Rectal smooth muscle tissue (tissue), 1 donor: ENCODE results near the gene ZNF284.

Experiments used
- H3K27ac ChIP-seq: one replicate; pipeline ENCODE4 v1.7.0; 2013; ENCODE audit warnings: low read depth, low read length, inconsistent platforms
- H3K27me3 ChIP-seq: one replicate; pipeline ENCODE4 v1.7.0; 2013; ENCODE audit warnings: low read length; ENCODE audit not compliant: control insufficient read depth, insufficient read depth
- H3K36me3 ChIP-seq: one replicate; pipeline ENCODE4 v1.7.0; 2013; ENCODE audit warnings: low read length; ENCODE audit not compliant: control insufficient read depth, insufficient read depth
- H3K4me1 ChIP-seq: one replicate; pipeline ENCODE4 v1.7.0; 2013; ENCODE audit warnings: low read length; ENCODE audit not compliant: control insufficient read depth, insufficient read depth
- H3K4me3 ChIP-seq: one replicate; pipeline ENCODE4 v1.7.0; 2013; ENCODE audit warnings: low read length
- H3K9ac ChIP-seq: one replicate; pipeline ENCODE4 v1.7.0; 2013; ENCODE audit warnings: low read length

ZNF284 gene

DNA sequence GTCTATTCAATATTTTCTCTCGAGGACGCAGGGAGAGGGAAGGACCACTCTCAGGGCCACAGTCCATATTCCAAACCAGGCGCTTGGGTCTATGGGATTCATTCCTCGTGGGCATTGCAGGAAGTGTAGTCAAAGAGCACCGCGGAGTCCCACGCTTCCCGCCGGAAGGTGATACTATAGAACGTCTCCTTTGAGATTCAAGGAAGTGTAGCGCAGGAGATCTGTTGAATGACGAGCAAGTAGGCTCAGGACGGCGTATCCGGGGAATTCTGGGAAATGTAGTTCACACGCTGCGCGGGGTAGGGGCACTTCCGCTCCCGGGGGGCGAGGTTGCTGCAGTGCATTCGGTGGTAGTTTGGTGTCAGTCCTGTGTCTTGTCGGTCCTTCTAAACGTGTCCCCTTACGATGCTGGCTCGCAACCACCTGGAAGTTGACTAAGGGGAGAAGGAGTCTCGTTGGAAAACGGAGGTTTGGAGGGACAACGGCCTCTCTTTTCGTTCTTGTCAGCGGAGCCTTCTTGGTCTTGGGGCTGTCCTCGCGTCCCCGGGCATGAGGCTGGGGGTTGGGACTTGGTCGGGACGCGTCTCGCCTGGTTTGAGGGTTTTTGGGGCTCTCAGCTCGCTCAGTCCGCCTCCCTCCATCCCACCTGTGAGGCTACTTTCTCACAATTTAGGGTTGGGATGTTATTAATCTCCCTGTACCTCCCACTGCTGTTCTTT is at the start of gene ZNF284:
TSS of gene ZNF284 (plus strand) at position 336 of the 719 bp plus-strand sequence. CDS start 4,231 bp downstream, outside the sequence.
- Histone ChIP-seq H3K4me3 (peak within 1 kb of the TSS; percentile 92), H3K4me1 (peaks cover 3% of the 10 kb centered on the region), H3K27ac (no peak within 1 kb of the TSS), H3K36me3 (peaks cover 5% of the 10 kb centered on the region), H3K27me3 (no peaks in the 10 kb centered on the region), H3K9ac (peak within 1 kb of the TSS; percentile 36)

GRCh38 chr19:44024900-44025216 is 47.1 kb upstream of the ZNF284 start:
- Histone ChIP-seq H3K27ac (peak overlapping the region; percentile 28), H3K27me3 (no peaks in the 10 kb centered on the region), H3K36me3 (peaks cover 13% of the 10 kb centered on the region), H3K4me1 (no peaks in the 10 kb centered on the region), H3K4me3 (peak overlapping the region; percentile 94), H3K9ac (no peak overlapping the region)

- peaks cover 13% of the 10 kb centered on the region for H3K36me3 ChIP-seq
- peak within 1 kb of the TSS; percentile 94 for H3K4me3 ChIP-seq
- H3K9ac ChIP-seq = peak within 1 kb of the TSS; percentile 34
- H3K27ac ChIP-seq = peak within 1 kb of the TSS; percentile 28
- H3K27me3 ChIP-seq = no peaks in the 10 kb centered on the region
- no peaks in the 10 kb centered on the region for H3K4me1 ChIP-seq
Observed at GRCh38 chr19:44025217-44025936, 46.6 kb upstream of the ZNF284 start, which contains the start of gene ZNF222. Gene ZNF222 (plus strand): TSS chr19:44025379. CDS start chr19:44025437, 58 bp downstream.

- H3K27ac ChIP-seq = no peak overlapping the region
- H3K4me3 ChIP-seq = no peak overlapping the region
- no peaks in the 10 kb centered on the region for H3K27me3 ChIP-seq
- H3K36me3 ChIP-seq = peaks cover 18% of the 10 kb centered on the region
- no peaks in the 10 kb centered on the region for H3K4me1 ChIP-seq
- H3K9ac ChIP-seq = no peak overlapping the region
Observed at GRCh38 chr19:44026622-44027021, 45.3 kb upstream of the ZNF284 start.

GRCh38 chr19:44032001-44032610 is 39.9 kb upstream of the ZNF284 start:
- Histone ChIP-seq H3K4me3 (no peak overlapping the region), H3K36me3 (peaks cover 27% of the 10 kb centered on the region), H3K27me3 (no peaks in the 10 kb centered on the region), H3K9ac (no peak overlapping the region), H3K27ac (no peak overlapping the region), H3K4me1 (no peaks in the 10 kb centered on the region)

DNA sequence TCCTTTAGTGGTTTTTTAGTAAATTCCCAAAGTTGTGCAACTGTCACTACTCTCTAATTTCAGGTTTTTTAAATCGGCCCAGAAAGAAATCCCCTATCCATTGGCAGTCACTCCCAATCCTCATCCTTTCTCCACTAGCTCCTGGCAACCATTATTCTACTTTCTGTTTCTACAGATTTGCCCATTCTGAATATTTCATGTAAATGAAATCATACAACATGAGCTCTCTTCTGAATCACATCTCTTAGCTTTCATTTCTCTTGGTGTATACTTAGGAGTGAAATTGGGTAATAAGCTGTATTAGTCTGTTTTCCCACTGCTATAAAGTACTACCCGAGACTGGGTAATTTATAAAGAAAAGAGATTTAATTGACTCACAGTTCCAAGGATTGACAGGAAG is 29.8 kb upstream of the ZNF284 start:
- Histone ChIP-seq H3K36me3 (no peaks in the 10 kb centered on the region), H3K4me3 (no peak overlapping the region), H3K27ac (no peak overlapping the region), H3K4me1 (no peaks in the 10 kb centered on the region), H3K27me3 (no peaks in the 10 kb centered on the region), H3K9ac (no peak overlapping the region)

DNA sequence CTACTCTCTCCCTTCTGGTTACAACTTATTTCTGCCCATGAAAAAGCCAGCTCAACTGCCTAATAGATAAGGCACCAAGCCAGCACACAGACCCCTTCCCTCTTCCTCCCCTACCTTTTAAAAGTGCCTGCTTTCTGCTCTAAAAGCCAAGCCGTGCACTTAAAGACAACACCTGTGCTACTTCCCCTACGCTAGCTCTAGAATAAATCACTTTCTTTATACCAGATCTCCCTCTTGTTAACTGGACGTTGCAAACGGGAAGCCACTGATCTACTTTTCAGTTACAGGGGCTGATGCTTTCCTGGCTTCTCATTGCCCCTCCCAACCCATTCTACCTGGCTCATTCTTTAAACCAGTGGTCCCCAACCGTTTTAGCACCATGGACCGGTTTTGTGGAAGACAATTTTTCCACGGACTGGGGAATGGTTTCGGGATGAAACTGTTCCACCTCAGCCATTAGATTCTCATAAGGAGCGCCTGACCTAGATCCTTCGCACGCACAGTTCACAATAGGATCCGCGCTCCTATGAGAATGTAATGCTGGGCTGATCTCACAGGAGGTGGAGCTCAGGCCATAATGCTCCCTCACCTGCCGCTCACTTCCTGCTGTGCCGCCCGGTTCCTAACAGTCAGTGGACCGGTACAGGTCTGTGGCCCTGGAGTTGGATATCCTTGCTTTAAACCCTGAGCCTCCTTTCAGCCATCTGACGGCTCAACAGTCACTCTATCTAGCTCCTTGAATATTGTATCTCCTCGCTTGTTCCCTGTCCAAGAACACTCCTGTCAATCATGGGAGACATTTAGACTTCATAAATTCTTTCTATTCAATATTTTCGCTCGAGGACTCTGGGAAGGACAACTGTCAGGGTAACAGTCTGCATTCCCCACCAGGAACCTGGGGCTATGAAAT is 21.0 kb upstream of the ZNF284 start:
- Histone ChIP-seq H3K27ac (peak overlapping the region; percentile 26), H3K9ac (peak overlapping the region; percentile 19), H3K4me3 (peak overlapping the region; percentile 78)

GRCh38 chr19:44051650-44052402 is 20.1 kb upstream of the ZNF284 start, which contains the start of gene ZNF223:
Gene ZNF223 (plus strand): TSS chr19:44052036. CDS start chr19:44055177, 3,141 bp downstream.
- Histone ChIP-seq H3K4me1 (peaks cover 6% of the 10 kb centered on the region), H3K36me3 (peaks cover 4% of the 10 kb centered on the region), H3K27me3 (no peaks in the 10 kb centered on the region), H3K4me3 (peak within 1 kb of the TSS; percentile 78), H3K9ac (peak within 1 kb of the TSS; percentile 46), H3K27ac (peak within 1 kb of the TSS; percentile 53)

More for the DNA sequence above, 21.0 kb upstream of the ZNF284 start:
- Histone ChIP-seq H3K4me1 (peaks cover 6% of the 10 kb centered on the region), H3K27me3 (no peaks in the 10 kb centered on the region), H3K36me3 (peaks cover 4% of the 10 kb centered on the region)

GRCh38 chr19:44055870-44056269 is 16.1 kb upstream of the ZNF284 start:
- H3K36me3 ChIP-seq = peaks cover 17% of the 10 kb centered on the region
- H3K4me3 ChIP-seq = no peak overlapping the region

GRCh38 chr19:44059229-44059628 is 12.7 kb upstream of the ZNF284 start:
- H3K27me3 ChIP-seq = no peaks in the 10 kb centered on the region
- peaks cover 44% of the 10 kb centered on the region for H3K36me3 ChIP-seq
- no peak overlapping the region for H3K9ac ChIP-seq
- H3K4me3 ChIP-seq = no peak overlapping the region
- no peaks in the 10 kb centered on the region for H3K4me1 ChIP-seq
- no peak overlapping the region for H3K27ac ChIP-seq

More at GRCh38 chr19:44055870-44056269, 16.1 kb upstream of the ZNF284 start:
- H3K9ac ChIP-seq = no peak overlapping the region
- peaks cover 6% of the 10 kb centered on the region for H3K4me1 ChIP-seq
- H3K27ac ChIP-seq = no peak overlapping the region
- H3K27me3 ChIP-seq = no peaks in the 10 kb centered on the region

DNA sequence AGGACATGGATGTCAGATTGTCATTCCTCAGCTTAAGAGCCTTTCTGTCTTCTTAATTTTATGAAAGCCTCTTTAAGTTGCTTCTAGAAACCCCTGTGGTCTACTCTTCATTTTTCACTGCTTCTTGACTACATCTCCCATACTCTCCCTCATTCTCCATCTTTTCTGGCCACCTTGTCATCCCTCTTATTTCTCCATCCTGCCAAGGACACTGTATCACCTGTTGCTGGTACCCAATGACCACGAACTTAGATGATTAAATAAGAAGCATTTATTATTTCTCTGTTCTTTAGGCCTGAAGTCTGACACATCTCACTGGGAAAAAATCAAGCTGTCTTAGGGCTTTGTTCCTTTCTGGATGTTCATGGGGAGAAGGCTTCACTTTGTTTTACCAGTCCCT is 10.9 kb upstream of the ZNF284 start:
- Histone ChIP-seq H3K27ac (no peak overlapping the region), H3K4me1 (no peaks in the 10 kb centered on the region), H3K36me3 (peaks cover 42% of the 10 kb centered on the region), H3K27me3 (no peaks in the 10 kb centered on the region), H3K4me3 (no peak overlapping the region), H3K9ac (no peak overlapping the region)
